OCI-LY1 (cell line): ENCODE data around the gene GTF3C2.

Experiments
- H2AFZ ChIP-seq: fragments of 200-600 bp; sonication (generic), shearing (Covaris generic); 2 replicates; pipeline ENCODE4 v1.6.0; 2014; ENCODE audit warnings: antibody characterized with exemption, mild to moderate bottlenecking, low read length
- H3F3A ChIP-seq: fragments of 200-600 bp; sonication (generic), shearing (Covaris generic); 2 replicates; pipeline ENCODE4 v1.6.0; 2014; ENCODE audit warnings: mild to moderate bottlenecking, antibody characterized with exemption, low read length, moderate library complexity; ENCODE audit not compliant: insufficient read depth
- H3K27ac ChIP-seq: fragments of 200-600 bp; sonication (generic); 2 replicates; pipeline ENCODE4 v1.5.1; 2014; ENCODE audit warnings: low read length, mixed run types, mild to moderate bottlenecking, low read depth; ENCODE audit not compliant: poor library complexity, severe bottlenecking
- H3K27me3 ChIP-seq: fragments of 200-600 bp; sonication (generic); 2 replicates; pipeline ENCODE4 v1.6.0; 2014; ENCODE audit warnings: antibody characterized with exemption, mild to moderate bottlenecking, low read length, moderate library complexity; ENCODE audit not compliant: insufficient read depth
- H3K36me3 ChIP-seq: fragments of 200-600 bp; sonication (generic); 2 replicates; pipeline ENCODE4 v1.6.1; 2014; ENCODE audit warnings: mild to moderate bottlenecking, antibody characterized with exemption, low read length, moderate library complexity, mixed read lengths; ENCODE audit not compliant: insufficient read depth
- H3K4me1 ChIP-seq: fragments of 200-600 bp; sonication (generic); 2 replicates; pipeline ENCODE4 v1.5.1; 2014; ENCODE audit warnings: mild to moderate bottlenecking, low read length, moderate library complexity; ENCODE audit not compliant: insufficient read depth, severe bottlenecking
- H3K4me2 ChIP-seq: fragments of 200-600 bp; sonication (generic), shearing (Covaris generic); 2 replicates; pipeline ENCODE4 v1.6.1; 2014; ENCODE audit warnings: low read length
- H3K4me3 ChIP-seq: fragments of 200-600 bp; sonication (generic); 2 replicates; pipeline ENCODE4 v1.5.1; 2014; ENCODE audit warnings: low read length, low read depth, mild to moderate bottlenecking, mixed read lengths; ENCODE audit not compliant: poor library complexity, severe bottlenecking
- H3K79me2 ChIP-seq: fragments of 200-600 bp; shearing (Covaris generic); 2 replicates; pipeline ENCODE4 v1.6.1; 2016; ENCODE audit warnings: mixed run types, low read length, mixed read lengths; ENCODE audit not compliant: insufficient read depth
- H3K9ac ChIP-seq: fragments of 200-600 bp; sonication (generic), shearing (Covaris generic); 2 replicates; pipeline ENCODE4 v1.6.1; 2014; ENCODE audit warnings: mild to moderate bottlenecking, low read length, mixed read lengths
- H3K9me2 ChIP-seq: fragments of 200-600 bp; sonication (generic), shearing (Covaris generic); 2 replicates; pipeline ENCODE4 v1.6.1; 2014; ENCODE audit warnings: low read depth, mild to moderate bottlenecking, low read length, mixed read lengths
- H3K9me3 ChIP-seq: fragments of 200-600 bp; shearing (Covaris generic); 2 replicates; pipeline ENCODE4 v1.6.1; 2014; ENCODE audit warnings: low read length, mixed read lengths
- H4K20me1 ChIP-seq: fragments of 200-600 bp; sonication (generic), shearing (Covaris generic); 2 replicates; pipeline ENCODE4 v1.6.0; 2016; ENCODE audit warnings: mild to moderate bottlenecking, low read length; ENCODE audit not compliant: insufficient read depth
- EZH2 ChIP-seq: fragments of 200-600 bp; sonication (generic), shearing (Covaris generic); IDR thresholded peaks from 2 replicates; pipeline ENCODE4 v1.8.0; 2017; ENCODE audit warnings: borderline replicate concordance, mixed run types, mild to moderate bottlenecking, antibody characterized with exemption, low read length, moderate library complexity, mixed read lengths
- TF ChIP-seq, protein P1 (sequence below): fragments of 200-600 bp; sonication (generic), shearing (Covaris generic); IDR thresholded peaks from 2 replicates; pipeline ENCODE4 v1.5.1; 2017; ENCODE audit warnings: mild to moderate bottlenecking, antibody characterized with exemption, low read length, moderate library complexity, mixed read lengths

The GTF3C2 gene

DNA sequence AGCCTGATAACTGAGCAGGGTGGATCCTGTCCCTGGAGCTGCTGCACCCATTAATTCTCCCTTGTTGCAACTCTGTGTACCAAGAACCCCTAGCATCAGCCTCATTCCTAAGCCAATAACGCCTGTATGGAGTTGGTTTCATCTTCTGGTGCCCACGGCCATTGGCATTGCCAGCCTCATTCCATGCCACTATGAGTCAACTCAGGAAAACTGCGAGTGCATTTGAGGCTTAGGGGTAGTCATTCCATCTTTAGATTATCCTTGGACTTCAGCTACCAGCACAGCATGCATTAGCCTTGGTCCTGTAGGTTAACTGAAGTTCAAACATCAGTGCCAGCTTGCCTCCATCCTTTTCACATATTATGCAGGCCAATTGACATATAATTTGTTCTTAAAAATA lies 75.7 kb downstream of the GTF3C2 start:
- Histone ChIP-seq H3K9ac (no peak overlapping the region), H3K27me3 (no peaks in the 10 kb centered on the region; the same call in 1 of the 2 replicates), H3K4me1 (no peaks in the 10 kb centered on the region), H3K9me3 (no peaks in the 10 kb centered on the region), H3K36me3 (no peaks in the 10 kb centered on the region), H3K4me3 (no peak overlapping the region), H3K27ac (no peak overlapping the region), H3K9me2 (no peaks in the 10 kb centered on the region), H3K79me2 (no peaks in the 10 kb centered on the region), H3K4me2 (no peak overlapping the region), H2AFZ (no peak overlapping the region), H3F3A (no peaks in the 10 kb centered on the region), H4K20me1 (no peaks in the 10 kb centered on the region)
- TF ChIP-seq, protein P1, sequence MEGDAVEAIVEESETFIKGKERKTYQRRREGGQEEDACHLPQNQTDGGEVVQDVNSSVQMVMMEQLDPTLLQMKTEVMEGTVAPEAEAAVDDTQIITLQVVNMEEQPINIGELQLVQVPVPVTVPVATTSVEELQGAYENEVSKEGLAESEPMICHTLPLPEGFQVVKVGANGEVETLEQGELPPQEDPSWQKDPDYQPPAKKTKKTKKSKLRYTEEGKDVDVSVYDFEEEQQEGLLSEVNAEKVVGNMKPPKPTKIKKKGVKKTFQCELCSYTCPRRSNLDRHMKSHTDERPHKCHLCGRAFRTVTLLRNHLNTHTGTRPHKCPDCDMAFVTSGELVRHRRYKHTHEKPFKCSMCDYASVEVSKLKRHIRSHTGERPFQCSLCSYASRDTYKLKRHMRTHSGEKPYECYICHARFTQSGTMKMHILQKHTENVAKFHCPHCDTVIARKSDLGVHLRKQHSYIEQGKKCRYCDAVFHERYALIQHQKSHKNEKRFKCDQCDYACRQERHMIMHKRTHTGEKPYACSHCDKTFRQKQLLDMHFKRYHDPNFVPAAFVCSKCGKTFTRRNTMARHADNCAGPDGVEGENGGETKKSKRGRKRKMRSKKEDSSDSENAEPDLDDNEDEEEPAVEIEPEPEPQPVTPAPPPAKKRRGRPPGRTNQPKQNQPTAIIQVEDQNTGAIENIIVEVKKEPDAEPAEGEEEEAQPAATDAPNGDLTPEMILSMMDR = no peak
- no peak for TF ChIP-seq EZH2

DNA sequence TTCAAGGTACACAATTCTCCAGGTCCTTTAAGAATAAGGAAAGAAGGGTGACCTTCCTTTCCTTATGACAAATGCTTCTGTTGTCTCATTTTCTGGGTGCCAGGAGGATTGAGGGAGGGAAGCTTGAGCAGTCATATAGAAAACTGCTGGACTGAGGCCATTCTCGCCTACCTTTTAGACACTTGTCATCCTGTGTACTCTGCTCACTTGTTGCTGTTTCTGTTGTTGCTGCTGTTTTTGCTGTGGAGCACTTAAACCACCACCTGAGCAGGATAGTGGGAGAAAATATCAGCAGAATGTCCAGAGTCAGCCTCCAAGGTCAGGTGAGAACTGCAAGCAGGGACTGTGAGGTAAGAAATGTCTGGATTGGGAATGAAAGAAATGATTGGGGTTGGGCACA lies 78.6 kb downstream of the GTF3C2 start:
- no peaks in the 10 kb centered on the region for H3F3A ChIP-seq
- H3K27ac ChIP-seq = no peak overlapping the region
- no peaks in the 10 kb centered on the region; the same call in 1 of the 2 replicates for H3K27me3 ChIP-seq
- no peaks in the 10 kb centered on the region for H3K4me1 ChIP-seq
- H2AFZ ChIP-seq = no peak overlapping the region
- TF ChIP-seq, protein P1 = no peak
- no peak for TF ChIP-seq EZH2
- no peaks in the 10 kb centered on the region for H3K36me3 ChIP-seq
- no peaks in the 10 kb centered on the region for H3K9me3 ChIP-seq
- H3K9me2 ChIP-seq = no peaks in the 10 kb centered on the region
- no peak overlapping the region for H3K4me3 ChIP-seq
- H3K4me2 ChIP-seq = no peak overlapping the region
- no peak overlapping the region for H3K9ac ChIP-seq
- no peaks in the 10 kb centered on the region for H4K20me1 ChIP-seq
- no peaks in the 10 kb centered on the region for H3K79me2 ChIP-seq
